ENCODE results near the gene CAPN1.

DNA sequence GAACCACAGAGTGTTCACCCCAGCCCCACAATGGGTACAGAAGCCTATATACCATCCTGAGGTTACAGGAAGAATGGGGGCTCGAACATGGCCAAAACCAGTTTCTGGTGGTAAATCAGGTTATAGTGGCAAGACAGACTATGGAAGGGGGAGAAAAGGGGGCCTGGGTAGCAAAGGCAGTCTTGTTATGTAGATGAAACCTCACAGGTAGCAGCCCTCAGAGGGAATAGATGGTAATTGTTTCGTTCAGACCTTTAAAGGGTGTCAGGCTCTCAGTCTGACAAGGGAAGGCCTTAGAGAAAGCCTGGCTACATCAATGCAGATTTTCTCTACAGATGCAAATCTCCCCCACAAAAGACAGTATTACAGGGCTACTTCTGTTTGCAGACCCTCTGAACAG lies 3.4 kb downstream of the CAPN1 start:
- TF ChIP-seq MYC (IDR thresholded peaks at IDR 0.05; ENCODE audit: low read depth, low read length) = no peak
- TF ChIP-seq, protein P1, sequence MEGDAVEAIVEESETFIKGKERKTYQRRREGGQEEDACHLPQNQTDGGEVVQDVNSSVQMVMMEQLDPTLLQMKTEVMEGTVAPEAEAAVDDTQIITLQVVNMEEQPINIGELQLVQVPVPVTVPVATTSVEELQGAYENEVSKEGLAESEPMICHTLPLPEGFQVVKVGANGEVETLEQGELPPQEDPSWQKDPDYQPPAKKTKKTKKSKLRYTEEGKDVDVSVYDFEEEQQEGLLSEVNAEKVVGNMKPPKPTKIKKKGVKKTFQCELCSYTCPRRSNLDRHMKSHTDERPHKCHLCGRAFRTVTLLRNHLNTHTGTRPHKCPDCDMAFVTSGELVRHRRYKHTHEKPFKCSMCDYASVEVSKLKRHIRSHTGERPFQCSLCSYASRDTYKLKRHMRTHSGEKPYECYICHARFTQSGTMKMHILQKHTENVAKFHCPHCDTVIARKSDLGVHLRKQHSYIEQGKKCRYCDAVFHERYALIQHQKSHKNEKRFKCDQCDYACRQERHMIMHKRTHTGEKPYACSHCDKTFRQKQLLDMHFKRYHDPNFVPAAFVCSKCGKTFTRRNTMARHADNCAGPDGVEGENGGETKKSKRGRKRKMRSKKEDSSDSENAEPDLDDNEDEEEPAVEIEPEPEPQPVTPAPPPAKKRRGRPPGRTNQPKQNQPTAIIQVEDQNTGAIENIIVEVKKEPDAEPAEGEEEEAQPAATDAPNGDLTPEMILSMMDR (IDR thresholded peaks at IDR 0.05; ENCODE audit: low read depth, low read length) = no peak
- TF ChIP-seq POLR2A (IDR thresholded peaks at IDR 0.05; ENCODE audit: extremely low read depth, insufficient read length) = no peak
